Stromal cell of bone marrow (primary cell): ENCODE data around the gene SCGB1C1.
"Not testable (repeated sequence)": the region's sequence is repeated elsewhere in the genome, so short reads cannot be mapped to it uniquely, and the experiment has no call there.

Experiments
- DNase-seq: peaks from one replicate; pipeline ENCODE4 v3.0.0-alpha.2; 2012; ENCODE audit warnings: low read depth

The SCGB1C1 gene

DNA sequence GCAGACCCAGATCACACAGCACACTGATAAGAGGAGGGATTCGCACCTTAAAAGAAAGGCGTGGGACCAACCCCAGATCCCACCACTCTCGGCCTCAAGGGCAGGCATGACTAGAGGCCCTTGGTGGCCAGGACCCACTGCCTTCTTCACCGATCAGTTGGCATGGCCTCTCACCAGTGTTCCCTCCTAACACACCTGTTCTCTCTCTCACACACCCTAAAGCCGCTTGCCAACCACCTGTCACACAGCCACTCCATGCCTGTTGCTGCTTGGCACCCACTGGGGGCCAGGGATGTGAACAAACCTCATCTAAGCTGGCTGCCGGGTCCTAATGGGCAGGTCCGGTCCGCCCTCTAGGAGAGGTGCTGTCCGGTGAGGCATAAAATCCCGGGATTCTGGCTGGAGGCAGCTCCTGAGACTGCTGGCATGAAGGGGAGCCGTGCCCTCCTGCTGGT is at the start of gene SCGB1C1:
TSS of gene SCGB1C1 (plus strand) at position 405 of the 455 bp plus-strand sequence. CDS start at position 427, 22 bp downstream.
- DNase-seq: not testable (repeated sequence)

DNA sequence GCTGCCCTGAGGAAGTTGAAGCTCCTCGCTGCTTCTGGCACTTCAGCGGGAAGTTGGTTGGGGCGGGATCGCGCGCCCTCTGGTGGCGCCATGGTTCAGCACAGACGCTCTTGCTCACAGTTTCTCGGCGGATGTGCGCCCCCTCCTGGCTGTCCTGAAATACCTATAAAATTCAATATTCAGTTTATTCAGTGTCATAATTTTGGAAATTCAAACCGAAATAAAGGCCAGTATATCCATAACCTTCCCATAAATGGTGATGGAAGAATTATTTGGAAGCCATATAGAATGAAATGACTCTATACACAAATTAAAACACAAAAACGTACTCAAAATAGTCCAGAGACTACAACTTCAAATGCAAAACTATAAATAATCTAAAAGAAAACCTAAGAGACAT is 12.6 kb upstream of the SCGB1C1 start:
- DNase-seq: not testable (repeated sequence)

DNA sequence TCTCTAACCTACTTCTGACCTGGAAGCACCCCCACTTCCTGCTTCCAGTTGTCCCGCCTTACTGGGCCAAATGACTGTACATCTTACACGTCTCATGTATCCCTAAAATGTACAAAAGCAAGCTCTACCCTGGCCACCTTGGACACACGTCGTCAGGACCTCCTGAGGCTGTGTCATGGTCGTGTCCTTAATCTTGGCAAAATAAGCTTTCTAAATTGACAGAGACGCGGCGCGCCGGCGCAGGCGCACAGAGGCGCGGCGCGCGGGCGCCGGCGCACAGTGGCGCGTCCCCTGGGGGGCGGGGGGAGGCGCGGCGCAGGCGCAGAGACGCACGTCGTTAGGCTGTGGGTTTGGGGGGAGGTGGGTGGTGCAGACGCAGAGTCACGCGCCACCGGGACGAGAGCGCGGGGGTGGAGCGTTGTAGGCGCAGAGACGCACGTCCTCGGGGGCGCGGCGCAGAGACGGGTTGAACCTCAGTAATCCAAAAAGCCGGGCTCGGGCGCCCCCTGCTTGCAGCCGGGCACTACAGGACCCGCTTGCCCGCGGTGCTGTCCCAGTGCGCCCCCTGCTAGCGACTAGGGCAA is 3.6 kb upstream of the SCGB1C1 start:
- not testable (repeated sequence) for DNase-seq

DNA sequence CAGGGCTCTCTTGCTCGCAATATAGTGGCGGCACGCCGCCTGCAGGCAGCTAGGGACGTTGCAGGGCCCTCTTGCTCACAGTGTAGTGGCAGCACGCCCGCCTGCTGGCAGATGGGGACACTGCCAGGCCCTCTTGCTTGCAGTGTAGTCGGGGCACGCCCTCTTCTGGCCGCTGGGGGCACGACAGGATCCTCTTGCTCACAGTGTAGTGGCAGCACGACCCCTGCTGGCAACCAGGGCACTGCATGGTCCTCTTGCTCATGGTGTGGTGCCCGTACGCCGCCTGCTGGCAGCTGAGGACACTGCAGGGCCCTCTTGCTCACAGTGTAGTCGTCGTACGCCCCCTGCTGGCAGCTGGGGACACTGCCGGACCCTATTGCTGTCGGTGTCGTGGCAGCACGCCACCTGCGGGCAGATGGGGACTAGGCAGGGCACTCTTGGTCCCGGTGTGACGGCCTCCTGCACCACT is 3.0 kb upstream of the SCGB1C1 start:
- DNase-seq: not testable (repeated sequence)

DNA sequence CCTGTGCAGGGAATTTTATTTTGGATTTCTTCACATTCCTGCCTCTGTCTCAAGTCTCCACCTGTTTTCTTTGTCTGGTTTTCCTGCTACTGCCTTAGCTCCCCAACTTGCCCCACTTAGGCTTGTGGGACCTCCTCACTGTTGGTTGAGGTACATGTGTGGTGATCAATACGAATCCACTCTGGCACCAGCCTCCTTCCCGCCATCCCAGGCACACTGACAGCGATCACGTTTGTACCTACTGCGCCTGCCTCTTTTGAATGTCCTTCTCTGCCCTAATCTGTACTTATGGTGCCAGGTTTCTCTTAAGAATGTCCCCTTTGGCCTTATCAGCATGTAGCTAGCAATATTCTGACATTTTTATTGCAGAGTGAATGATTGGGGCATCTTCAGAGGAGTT is 2.3 kb upstream of the SCGB1C1 start:
- DNase-seq: not testable (repeated sequence)

DNA sequence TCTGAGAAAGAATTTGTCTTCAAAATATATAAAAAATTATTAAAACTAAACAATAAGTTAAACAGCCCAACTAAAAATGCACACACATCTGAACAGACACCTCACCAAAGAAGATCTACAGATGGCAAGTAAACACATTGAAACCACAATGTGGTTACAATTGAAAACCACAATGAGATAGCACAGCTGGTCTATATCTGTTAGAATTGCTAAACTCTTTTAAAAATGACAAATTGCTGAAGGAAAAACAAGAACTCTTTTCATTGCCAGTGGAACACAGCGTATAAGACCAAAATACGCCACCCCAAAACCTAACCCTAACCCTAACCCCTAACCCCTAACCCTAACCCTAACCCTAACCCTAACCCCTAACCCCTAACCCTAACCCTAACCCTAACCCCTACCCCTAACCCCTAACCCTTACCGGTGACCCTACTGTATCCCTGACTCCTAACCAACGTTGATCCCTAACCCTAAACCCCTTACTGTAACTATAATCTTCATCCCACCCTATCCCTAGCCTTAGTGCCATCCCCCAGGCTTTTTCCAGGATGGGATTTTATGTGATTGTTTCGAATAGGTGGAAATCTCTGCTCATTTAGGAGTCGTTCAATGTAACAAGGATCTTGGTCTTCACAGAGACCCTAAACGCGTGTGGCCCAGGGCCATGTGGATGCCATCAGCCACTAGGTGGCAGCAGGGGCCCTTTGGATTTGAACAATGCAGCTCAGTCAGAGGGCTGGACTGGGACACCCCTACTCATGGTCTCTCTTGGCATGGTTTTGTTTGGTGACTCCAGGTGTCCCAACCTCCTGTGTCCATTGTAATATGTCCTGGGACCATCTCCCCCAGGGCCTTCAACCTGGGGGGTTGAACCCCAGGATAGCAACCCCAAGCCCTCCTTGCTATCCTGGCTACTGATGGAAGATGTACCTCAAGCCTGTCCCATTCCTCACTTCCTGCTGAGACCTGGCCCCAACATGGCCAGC is 1.1 kb upstream of the SCGB1C1 start:
- DNase-seq: not testable (repeated sequence)

DNA sequence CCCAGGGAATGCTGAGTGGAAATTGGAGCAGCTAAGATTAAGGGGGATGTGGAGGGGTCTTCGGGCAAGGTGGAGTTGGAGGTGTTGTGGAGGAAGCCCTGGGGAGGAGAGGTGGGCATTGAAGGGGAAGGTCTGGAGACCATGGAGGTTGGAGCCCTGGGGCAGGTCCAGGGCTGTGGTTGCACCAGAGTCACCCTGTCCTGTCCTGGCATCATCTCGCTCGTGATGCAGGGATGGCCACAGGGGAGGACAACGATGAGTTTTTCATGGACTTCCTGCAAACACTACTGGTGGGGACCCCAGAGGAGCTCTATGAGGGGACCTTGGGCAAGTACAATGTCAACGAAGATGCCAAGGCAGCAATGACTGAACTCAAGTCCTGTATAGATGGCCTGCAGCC is 603 bp downstream of the SCGB1C1 start:
- DNase-seq: not testable (repeated sequence)

DNA sequence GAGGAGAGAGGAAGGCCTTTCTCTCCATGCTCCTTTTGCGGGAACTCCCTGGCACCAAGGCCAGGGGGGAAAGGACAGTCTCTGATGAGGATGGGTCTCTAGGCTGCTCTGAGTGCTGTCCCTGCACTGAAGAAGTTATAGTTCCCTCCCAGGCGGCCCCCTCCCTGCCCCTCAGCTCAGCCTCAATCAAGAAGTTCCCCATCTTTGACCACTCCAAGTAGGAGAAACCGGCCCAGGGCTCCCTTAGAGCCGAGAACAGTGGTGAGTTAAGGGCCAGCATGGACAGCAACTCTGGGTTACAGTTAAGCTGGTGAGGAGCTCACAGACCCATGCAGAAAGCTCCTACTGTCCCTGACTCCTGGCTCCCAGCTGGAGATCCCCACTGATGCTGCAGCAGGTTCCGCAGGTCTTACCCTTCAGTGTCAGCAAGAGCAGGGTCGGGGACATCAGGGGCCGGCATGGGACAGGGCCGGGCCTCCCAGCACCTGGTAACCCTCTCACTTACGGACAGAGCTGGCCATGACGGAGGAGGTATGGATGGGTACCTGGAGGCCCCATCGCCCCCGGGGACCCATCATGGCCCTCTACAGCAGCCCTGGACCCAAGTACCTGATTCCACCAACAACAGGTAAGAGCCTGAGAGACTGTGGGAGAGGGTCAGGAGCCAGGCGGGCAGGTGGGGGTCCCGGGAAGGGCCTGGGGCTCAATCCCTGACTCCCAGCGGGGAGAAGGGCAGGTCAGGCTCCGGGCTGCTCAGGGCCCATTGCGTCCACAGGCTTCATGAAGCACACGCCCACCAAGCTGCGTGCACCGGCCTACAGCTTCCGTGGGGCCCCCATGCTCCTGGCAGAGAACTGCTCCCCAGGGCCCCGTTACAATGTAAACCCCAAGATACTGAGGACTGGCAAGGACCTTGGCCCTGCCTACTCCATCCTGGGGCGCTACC is 4.2 kb downstream of the SCGB1C1 start:
- DNase-seq: no peak

DNA sequence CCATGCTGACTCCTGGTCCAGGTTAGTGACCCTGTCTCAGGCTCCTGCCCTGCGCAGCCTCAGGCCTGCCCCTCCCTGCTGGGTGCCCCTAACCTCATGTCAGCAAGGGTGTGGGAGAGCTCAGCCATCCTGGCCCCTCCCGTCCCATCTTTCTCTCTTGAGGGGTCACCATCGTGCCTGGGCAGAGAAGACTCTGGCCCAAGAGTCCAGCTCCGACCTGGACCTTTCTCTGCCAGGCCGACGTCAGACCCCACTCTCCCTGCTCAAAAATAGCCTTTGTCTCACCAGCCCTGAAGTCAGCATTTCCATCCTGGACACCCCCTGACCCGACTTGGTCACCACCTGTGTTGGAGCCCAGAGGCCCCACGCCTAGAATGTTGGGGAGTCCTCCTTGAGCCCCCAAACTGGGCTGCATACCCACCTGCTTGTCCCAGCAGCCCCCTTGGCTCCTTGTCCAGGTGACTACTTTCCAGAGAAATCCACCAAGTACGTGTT is 4.9 kb downstream of the SCGB1C1 start:
- no peak for DNase-seq

DNA sequence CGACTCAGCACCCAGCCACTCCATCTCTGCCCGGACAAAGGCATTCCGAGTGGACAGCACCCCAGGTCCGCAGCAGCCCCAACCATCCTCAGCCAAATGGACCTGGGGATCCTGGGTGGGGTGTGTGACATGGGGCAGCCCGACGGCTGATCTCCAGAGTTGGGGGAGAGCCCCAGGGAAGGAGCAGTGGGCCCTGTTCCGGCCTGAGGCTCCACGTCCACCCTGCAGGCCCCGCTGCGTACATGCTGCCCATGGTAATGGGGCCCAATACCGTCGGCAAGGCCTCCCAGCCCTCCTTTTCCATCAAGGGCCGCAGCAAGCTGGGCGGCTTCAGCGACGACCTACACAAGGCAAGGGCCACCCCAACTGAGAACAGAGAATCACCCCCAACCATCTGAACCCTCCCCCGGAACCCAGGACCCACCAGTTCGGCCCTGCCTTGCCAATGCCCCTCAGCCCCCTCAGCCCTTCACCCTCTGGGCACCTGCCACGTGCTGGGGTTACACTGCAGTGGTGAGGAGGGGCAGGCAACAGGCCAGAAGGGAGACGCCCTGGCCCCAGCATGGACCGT is 5.4 kb downstream of the SCGB1C1 start:
- DNase-seq: no peak

DNA sequence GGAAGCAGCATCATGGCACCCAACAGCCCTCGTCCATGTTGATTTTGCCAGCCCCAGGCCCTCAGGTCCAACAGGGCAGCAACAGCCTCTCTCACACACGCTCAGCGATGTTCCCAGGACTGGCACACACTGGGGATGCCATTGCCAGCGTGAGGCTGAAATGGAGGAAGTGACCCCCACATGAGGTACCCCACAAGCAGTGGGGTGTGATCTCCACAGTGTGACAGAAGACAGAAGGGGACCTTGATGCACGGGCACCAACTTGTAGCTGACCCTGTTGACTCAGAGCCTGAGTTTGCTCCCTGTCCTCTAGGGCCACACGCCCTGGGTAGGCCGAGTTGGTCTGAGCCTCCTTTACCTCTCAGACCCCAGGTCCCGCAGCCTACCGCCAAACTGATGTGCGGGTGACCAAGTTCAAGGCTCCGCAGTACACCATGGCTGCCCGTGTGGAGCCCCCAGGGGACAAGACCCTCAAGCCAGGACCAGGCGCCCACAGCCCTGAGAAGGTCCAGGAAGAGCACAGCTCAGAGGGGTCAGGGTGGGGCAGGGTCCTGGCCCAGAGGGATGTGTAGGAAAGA is 6.2 kb downstream of the SCGB1C1 start:
- DNase-seq: no peak

DNA sequence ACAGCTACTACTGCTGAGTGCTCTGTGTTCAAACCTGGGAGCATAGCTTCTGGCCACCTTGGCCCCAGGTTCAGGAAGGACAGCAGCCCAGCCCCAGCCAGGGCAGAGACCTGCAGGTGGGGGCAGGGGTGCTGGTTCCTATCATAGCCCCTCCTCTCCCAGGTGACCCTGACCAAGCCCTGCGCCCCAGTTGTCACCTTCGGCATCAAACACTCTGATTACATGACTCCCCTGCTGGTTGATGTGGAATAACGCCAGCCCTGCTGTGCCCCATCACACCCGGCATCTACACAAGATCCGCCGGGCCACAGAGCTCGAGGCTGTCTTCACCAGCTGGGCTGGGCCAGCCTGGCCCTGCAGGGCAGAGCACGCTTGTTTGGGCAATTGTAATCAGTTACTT is 6.9 kb downstream of the SCGB1C1 start:
- no peak for DNase-seq

DNA sequence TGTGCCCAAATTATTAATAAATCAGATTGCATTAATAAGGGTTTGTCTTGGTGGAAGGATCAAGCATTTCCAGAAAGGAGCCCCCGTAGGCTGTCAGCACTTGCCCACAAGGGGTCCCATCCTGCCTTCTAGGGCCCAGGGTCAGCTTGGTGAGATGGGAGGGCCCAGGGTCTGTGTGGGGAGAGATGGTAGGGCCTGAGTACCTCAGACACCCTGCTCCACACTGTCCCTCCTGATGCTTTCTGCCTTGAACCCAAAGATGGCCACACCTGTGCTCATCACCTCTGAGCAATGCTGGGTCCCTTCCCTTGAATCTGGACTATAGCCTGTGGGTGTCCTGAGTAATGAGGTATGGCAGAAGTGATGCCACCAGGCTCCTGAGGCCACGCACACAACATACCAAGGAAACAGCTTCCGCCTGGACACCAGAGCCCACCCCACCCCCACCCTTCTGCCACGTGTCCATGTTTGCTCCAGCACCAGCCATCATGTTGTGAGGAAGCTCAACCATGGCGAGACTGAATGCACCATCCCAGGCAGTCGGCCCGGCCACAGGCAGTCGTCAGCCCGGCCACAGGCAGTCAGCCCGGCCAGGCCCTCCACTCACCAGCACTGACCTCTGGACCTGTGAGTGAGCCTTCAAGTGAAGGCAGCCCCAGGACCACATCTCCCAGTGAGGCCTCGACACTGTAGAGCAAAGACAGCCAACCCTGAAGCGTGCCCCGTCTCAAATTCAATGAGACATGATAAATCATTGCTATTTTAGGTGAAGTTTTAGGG is 7.5 kb downstream of the SCGB1C1 start:
- DNase-seq: no peak

DNA sequence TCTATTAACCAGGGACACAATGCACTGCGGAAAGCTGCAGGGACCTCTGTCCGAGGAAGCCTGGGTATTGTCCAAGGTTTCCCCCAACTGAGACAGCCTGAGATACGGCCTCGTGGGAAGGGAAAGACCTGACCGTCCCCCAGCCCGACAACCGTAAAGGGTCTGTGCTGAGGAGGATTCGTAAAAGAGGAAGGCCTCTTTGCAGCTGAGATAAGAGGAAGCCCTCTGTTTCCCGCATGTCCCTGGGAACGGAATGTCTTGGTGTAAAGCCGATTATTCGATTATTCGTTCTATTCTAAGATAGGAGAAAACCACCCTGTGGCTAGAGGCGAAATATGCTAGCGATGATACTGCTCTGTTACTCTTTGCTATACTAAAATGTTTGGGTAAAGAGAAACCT is 9.1 kb downstream of the SCGB1C1 start:
- no peak for DNase-seq

DNA sequence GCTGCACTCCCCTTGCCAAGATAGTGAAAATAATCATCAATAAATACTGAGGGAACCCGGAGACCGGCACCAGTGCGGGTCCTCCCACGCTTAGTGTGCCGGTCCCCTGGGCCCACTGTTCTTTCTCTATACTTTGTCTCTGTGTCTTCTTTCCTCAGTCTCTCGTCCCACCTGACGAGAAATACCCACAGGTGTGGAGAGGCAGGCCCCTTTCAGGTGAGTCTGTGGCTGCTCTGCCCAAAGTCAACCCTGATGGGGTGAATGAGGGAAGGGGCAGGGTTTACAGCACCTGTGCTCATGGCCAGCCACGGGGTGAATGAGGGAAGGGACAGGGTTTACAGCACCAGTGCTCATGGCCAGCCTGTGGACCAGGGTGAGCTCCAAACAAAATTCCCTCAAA is 9.6 kb downstream of the SCGB1C1 start:
- DNase-seq: no peak

DNA sequence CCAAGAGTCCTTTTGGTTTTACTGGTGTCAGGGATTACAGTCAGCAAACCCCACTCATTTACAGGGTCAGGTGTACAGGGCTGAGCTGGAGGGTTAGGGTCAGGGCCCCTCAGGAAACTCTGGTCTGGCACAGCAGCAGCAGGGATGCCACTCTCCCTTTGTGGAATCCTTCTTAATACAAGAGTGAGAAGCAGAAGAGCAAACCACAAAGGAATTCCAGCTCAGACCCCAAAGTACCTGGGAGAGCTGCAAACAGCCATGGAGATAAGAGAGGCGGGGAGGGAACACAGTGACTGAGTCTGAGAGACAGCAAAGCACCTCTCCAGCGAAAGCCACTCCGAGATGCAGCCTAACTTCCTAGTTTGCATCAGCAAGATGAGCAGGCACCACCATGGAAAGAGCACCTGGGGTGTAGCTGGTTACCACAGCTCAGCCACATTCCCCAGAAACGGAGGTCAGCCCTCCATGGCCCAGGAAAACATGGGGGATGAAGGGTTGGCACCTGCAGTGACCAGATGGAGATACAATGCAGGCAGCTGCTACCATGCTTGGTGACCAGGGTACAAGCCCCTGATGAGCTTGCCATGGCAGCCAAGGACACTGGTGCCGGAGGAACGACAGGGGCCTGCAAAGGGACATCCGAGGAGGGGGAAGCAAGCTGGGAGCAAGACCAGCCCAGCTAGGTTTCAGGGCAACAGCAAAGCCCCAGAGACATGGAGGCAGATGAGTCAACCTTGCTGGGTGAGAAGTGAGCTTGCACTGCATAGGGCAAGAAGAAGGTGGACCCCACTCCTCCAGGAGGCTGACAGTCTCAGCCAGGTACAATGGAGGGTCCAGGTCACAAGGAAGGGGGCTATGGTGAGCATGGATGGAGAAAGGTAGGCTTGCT is 10.4 kb downstream of the SCGB1C1 start:
- no peak for DNase-seq

DNA sequence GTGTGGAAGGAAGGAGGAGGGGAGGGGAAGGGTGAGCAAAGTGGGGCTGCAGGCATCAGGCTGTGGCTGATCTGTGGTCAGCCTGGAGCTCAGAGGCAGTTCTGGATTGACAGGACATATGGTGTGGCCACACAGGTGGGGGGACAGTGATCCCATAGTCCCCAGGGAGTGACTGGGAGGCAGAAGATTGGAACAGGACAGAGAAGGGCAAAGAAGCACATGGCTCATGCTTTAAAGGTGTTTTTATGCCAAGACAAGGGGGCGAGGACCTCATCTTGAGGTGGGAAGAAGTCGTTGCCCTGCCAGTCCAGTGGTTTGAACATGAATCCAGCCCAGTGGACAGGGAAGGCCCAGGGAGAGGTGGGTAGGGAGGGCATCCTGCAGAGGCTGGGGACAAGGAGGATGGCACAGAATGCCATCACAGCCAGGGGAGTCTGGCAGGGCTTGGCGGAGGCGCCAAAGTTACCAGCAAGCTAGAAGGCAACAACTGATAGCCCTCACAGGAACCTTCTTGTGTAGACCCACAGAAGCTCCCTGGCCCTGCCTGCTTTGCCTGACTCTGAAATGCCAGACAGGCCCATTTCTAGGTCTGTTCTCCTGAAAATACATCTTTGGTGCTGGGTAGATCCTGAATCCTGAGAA is 11.2 kb downstream of the SCGB1C1 start:
- no peak for DNase-seq

DNA sequence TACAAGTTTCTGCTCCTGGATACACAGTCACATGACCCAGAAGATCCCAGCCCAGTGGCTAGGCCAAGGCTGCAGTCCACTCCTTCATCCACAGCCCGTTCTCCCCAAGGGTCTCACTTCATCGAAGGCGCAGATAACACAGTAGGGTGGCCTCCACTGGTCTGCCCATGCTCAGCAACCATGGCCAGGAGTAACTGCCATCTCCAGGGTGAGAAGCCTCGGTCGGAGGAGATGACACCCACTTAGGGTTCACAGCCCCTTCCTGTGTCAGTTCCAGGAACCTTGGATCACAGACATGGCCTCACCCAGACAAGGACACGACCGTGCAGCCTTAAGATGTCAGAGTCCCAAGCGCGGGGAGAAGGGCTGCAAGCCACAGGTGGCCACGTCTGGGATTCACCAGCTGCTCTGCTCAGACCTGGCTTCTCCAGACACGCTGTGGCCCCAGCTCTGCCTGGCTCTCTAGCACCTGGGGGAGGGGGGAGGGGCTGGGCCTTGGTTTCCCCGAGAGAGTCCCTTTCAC is 11.8 kb downstream of the SCGB1C1 start:
- no peak for DNase-seq
